NCI-H345 (cell line): ENCODE measurements around the gene KRTAP10-11.
A peak's percentile ranks its signal among the peaks of the same experiment; 100 is the strongest.
"Not testable (repeated sequence)": the region's sequence is repeated elsewhere in the genome, so short reads cannot be mapped to it uniquely, and the experiment has no call there.

Source experiments
- DNase-seq: peaks from one replicate; lab custom pipeline; 2025; lab: John Stamatoyannopoulos, UW

KRTAP10-11 gene

GRCh38 chr21:44664691-44665090, 18.5 kb downstream of the KRTAP10-11 start:
- DNase-seq, result no peak

GRCh38 chr21:44666401-44667320, 20.4 kb downstream of the KRTAP10-11 start, which contains the start of gene KRTAP12-2:
Gene KRTAP12-2, minus strand, starts transcription at chr21:44666927. Its CDS starts 41 bp downstream, at chr21:44666886.
- DNase-seq, result peak; percentile 86

- DNase-seq, result no peak
Measured at GRCh38 chr21:44667612-44668011, 21.4 kb downstream of the KRTAP10-11 start.

- DNase-seq, result no peak
Measured at GRCh38 chr21:44670642-44671432, 24.6 kb downstream of the KRTAP10-11 start.

- DNase-seq, result no peak
Measured at GRCh38 chr21:44671911-44672310, 25.7 kb downstream of the KRTAP10-11 start.

GRCh38 chr21:44677881-44678280, 31.7 kb downstream of the KRTAP10-11 start:
- DNase-seq, result no peak

- no peak for DNase-seq
Measured at GRCh38 chr21:44681152-44681551, 34.9 kb downstream of the KRTAP10-11 start.

- peak; percentile 95 for DNase-seq
Measured at GRCh38 chr21:44681861-44682579, 35.8 kb downstream of the KRTAP10-11 start, which contains the start of gene KRTAP12-1. Gene KRTAP12-1, minus strand, starts transcription at chr21:44682163. Its CDS starts 40 bp downstream, at chr21:44682123.

GRCh38 chr21:44682580-44683151, 36.5 kb downstream of the KRTAP10-11 start:
- DNase-seq, result no peak

GRCh38 chr21:44684077-44684476, 37.9 kb downstream of the KRTAP10-11 start:
- no peak for DNase-seq

GRCh38 chr21:44684483-44684882, 38.3 kb downstream of the KRTAP10-11 start:
- DNase-seq, result no peak

- not testable (repeated sequence) for DNase-seq
Measured at GRCh38 chr21:44685050-44685449, 38.8 kb downstream of the KRTAP10-11 start.

- DNase-seq, result no peak
Measured at GRCh38 chr21:44686000-44686781, 40.0 kb downstream of the KRTAP10-11 start.

- DNase-seq, result peak; percentile 48
Measured at GRCh38 chr21:44686843-44687561, 40.8 kb downstream of the KRTAP10-11 start.

- peak; percentile 76 for DNase-seq
Measured at GRCh38 chr21:44687671-44688070, 41.5 kb downstream of the KRTAP10-11 start.

- not testable (repeated sequence) for DNase-seq
Measured at GRCh38 chr21:44689740-44690139, 43.5 kb downstream of the KRTAP10-11 start.

GRCh38 chr21:44691686-44692085, 45.5 kb downstream of the KRTAP10-11 start:
- no peak for DNase-seq

GRCh38 chr21:44692798-44693512, 46.7 kb downstream of the KRTAP10-11 start:
- no peak for DNase-seq

GRCh38 chr21:44694776-44695175, 48.6 kb downstream of the KRTAP10-11 start:
- no peak for DNase-seq
